ENCODE data around the gene CD86. TPM values are rescaled to one million over a fixed set of nuclear protein-coding genes. Genes with fewer than 3 reads are reported as not detected.
A peak's percentile ranks its signal among the peaks of the same experiment; 100 is the strongest.

The CD86 gene, protein sequence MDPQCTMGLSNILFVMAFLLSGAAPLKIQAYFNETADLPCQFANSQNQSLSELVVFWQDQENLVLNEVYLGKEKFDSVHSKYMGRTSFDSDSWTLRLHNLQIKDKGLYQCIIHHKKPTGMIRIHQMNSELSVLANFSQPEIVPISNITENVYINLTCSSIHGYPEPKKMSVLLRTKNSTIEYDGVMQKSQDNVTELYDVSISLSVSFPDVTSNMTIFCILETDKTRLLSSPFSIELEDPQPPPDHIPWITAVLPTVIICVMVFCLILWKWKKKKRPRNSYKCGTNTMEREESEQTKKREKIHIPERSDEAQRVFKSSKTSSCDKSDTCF
- 1 to 10 TPM in 3 of 4 donors, under 1 TPM in 1; 0.89 to 3.1 (median 2.2) TPM for polyA plus RNA-seq
- long read RNA-seq, donor 1, result 0 reads
- long read RNA-seq, donor 2, partial matches to known transcripts, result 0 of 2 reads
- long read RNA-seq, donor 2, other reads (novel, unspliced or antisense), result 0 of 2 reads
- long read RNA-seq, donor 3, partial matches to known transcripts, result 0 of 1 reads
- long read RNA-seq, donor 3, other reads (novel, unspliced or antisense), result 0 of 1 reads
- long read RNA-seq, donor 4, result 0 reads
- long read RNA-seq, donor 5, result 0 reads
- long read RNA-seq, donor 6, result 0 reads
- long read RNA-seq, donor 7, result 0 reads
- long read RNA-seq, donor 8, result 0 reads
- long read RNA-seq, donor 9, result 0 reads
- long read RNA-seq, donor 10, result 0 reads

DNA sequence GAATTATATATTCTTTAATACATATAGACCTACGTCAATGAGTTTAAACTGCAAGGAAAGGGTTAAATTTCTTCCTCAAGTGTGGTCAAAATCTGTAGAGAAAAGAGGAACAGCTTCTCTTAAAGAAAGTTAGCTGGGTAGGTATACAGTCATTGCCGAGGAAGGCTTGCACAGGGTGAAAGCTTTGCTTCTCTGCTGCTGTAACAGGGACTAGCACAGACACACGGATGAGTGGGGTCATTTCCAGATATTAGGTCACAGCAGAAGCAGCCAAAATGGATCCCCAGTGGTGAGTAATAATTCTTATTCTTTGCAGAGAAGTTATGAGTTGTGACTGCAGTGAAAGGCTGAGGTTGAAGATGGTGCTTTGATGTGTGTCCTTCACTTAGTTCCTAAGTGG is at the start of gene CD86:
Gene CD86, plus strand, starts transcription at position 148 of the 400 bp plus-strand sequence. Its CDS starts 128 bp downstream, at position 276.
- no peak for DNase-seq
- H3K27ac ChIP-seq (ENCODE audit: low read depth in 1 of 3, low read length in 2 of 3), result no peak within 1 kb of the TSS

DNA sequence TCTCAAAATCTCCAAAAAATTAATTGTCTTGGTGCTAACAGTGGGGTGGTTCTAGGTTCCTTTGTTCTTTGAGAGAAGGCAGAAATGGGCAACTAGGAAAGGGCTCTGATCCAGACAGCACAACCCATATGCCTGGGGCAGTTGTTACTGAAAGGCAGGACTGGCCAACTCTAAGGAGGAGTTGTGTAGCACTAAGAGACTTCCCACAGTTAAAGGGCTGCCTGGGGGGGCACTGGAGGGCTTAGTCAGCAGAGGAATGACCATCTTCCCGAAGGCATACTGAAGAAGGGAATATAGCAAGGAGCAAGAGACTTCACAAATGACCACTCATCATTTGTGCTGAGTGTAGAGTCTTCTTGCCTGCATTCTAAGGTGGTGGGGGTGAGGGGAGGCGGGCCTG is 48.9 kb upstream of the CD86 start:
- peaks cover 0 to 2% (median 0%) of the 10 kb centered on the region in 3 donors for H3K27me3 ChIP-seq (ENCODE audit: control insufficient read depth in 3 of 3, insufficient read depth in 3 of 3, low read length in 3 of 3)
- peaks cover 0 to 2% (median 0%) of the 10 kb centered on the region in 3 donors for H3K36me3 ChIP-seq (ENCODE audit: control insufficient read depth in 3 of 3, insufficient read depth in 2 of 3, low read depth in 1 of 3, low read length in 3 of 3)
- FAIRE-seq, result no peak
- DNase-seq, result no peak
- no peaks in the 10 kb centered on the region for H3K9me3 ChIP-seq (ENCODE audit: control insufficient read depth in 2 of 2, insufficient read depth in 1 of 2, low read depth in 1 of 2, low read length in 1 of 2)
- 83 to 91% (median 88%) methylated on average over 2 of the region's 2 CpGs for WGBS, 3 donors
- no peak overlapping the region for H3K27ac ChIP-seq (ENCODE audit: low read depth in 1 of 3, low read length in 2 of 3)
- H3K4me1 ChIP-seq (ENCODE audit: control insufficient read depth in 3 of 3, insufficient read depth in 2 of 3, low read depth in 1 of 3, low read length in 2 of 3), result peaks cover 0 to 8% (median 0%) of the 10 kb centered on the region in 3 donors
- H3K4me3 ChIP-seq (ENCODE audit: low read depth in 1 of 3, low read length in 3 of 3), result no peak overlapping the region

More for the DNA sequence above, at the start of gene CD86:
- H3K36me3 ChIP-seq (ENCODE audit: control insufficient read depth in 3 of 3, insufficient read depth in 2 of 3, low read depth in 1 of 3, low read length in 3 of 3), result no peaks in the 10 kb centered on the region
- 41 to 61% (median 42%) methylated on average over 3 of the region's 3 CpGs for WGBS, 3 donors
- no peak within 1 kb of the TSS for H3K4me3 ChIP-seq (ENCODE audit: low read depth in 1 of 3, low read length in 3 of 3)
- FAIRE-seq, result no peak
- peaks cover 0 to 3% (median 0%) of the 10 kb centered on the region in 3 donors for H3K27me3 ChIP-seq (ENCODE audit: control insufficient read depth in 3 of 3, insufficient read depth in 3 of 3, low read length in 3 of 3)
- H3K4me1 ChIP-seq (ENCODE audit: control insufficient read depth in 3 of 3, insufficient read depth in 2 of 3, low read depth in 1 of 3, low read length in 2 of 3), result no peaks in the 10 kb centered on the region
- no peaks in the 10 kb centered on the region for H3K9me3 ChIP-seq (ENCODE audit: control insufficient read depth in 2 of 2, insufficient read depth in 1 of 2, low read depth in 1 of 2, low read length in 1 of 2)

DNA sequence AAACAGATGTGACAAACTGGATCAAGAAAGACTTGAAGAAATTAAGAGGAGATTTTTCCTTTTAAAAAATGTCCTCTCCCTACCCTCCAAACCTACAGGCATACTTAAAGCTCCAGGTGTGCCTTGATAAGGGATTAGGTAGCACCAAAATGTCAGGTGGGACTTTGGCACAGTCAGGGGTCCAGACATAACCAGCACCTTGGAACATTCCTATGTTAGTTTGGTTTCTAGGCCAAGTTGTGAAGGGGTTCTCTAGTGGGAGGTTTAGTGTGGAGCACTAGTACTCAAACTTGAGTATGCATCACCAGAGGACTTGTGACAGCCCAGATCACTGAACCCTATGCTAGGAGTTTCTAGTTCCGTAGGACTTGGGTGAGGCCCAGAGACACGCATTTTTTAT is 47.0 kb upstream of the CD86 start:
- Histone ChIP-seq H3K27me3 (ENCODE audit: control insufficient read depth in 3 of 3, insufficient read depth in 3 of 3, low read length in 3 of 3) (no peaks in the 10 kb centered on the region), H3K4me3 (ENCODE audit: low read depth in 1 of 3, low read length in 3 of 3) (no peak overlapping the region), H3K9me3 (ENCODE audit: control insufficient read depth in 2 of 2, insufficient read depth in 1 of 2, low read depth in 1 of 2, low read length in 1 of 2) (no peaks in the 10 kb centered on the region), H3K27ac (ENCODE audit: low read depth in 1 of 3, low read length in 2 of 3) (no peak overlapping the region), H3K4me1 (ENCODE audit: control insufficient read depth in 3 of 3, insufficient read depth in 2 of 3, low read depth in 1 of 3, low read length in 2 of 3) (peaks cover 0 to 8% (median 0%) of the 10 kb centered on the region in 3 donors), H3K36me3 (ENCODE audit: control insufficient read depth in 3 of 3, insufficient read depth in 2 of 3, low read depth in 1 of 3, low read length in 3 of 3) (peaks cover 0 to 2% (median 0%) of the 10 kb centered on the region in 3 donors)
- 93 to 96% (median 95%) methylated on average over 2 of the region's 2 CpGs for WGBS, 3 donors
- DNase-seq, result no peak
- FAIRE-seq, result no peak

DNA sequence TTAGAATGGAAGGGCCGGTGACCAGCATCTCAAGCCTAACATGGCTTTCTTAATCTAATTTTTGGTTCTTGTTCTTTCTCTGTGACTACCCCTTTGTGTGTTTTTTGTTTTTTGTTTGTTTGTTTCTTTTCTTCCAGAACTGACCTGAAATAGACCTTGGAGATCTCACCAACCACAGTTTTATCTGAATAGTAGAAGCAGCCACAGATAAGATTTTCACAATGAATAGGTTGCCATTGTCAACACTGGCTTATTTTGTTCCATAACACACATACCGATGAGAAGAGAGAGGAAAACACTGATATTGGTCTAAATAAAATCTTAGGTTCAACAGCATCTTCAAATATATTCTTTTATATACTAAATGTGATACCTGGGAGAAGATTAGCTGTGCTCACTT is 44.7 kb upstream of the CD86 start:
- Histone ChIP-seq H3K36me3 (ENCODE audit: control insufficient read depth in 3 of 3, insufficient read depth in 2 of 3, low read depth in 1 of 3, low read length in 3 of 3) (peaks cover 0 to 2% (median 0%) of the 10 kb centered on the region in 3 donors), H3K4me3 (ENCODE audit: low read depth in 1 of 3, low read length in 3 of 3) (no peak overlapping the region), H3K4me1 (ENCODE audit: control insufficient read depth in 3 of 3, insufficient read depth in 2 of 3, low read depth in 1 of 3, low read length in 2 of 3) (no peaks in the 10 kb centered on the region), H3K27ac (ENCODE audit: low read depth in 1 of 3, low read length in 2 of 3) (no peak overlapping the region), H3K27me3 (ENCODE audit: control insufficient read depth in 3 of 3, insufficient read depth in 3 of 3, low read length in 3 of 3) (no peaks in the 10 kb centered on the region), H3K9me3 (ENCODE audit: control insufficient read depth in 2 of 2, insufficient read depth in 1 of 2, low read depth in 1 of 2, low read length in 1 of 2) (no peaks in the 10 kb centered on the region)
- no peak for DNase-seq
- FAIRE-seq, result no peak
- 68 to 78% (median 70%) methylated on average over 2 of the region's 2 CpGs for WGBS, 3 donors

DNA sequence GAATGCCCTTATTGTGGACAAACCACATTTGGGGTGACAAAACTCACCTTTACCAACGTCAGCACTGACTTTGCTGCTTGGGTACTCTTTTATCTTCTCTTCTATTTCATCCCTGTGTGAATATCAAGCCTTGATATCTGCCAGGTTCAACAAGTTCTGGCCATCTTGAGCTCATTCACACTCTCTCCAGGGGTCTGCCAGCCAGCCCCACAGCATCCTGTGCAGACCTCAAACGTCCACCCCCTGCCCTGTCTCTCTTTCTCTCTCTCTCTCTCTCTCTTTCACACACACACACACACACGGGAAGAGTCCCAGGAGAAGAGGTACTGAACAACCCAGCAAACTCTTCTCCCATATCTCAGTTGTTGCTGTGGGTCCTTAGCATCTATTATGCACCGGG is 43.8 kb upstream of the CD86 start:
- Histone ChIP-seq H3K27ac (ENCODE audit: low read depth in 1 of 3, low read length in 2 of 3) (no peak overlapping the region), H3K9me3 (ENCODE audit: control insufficient read depth in 2 of 2, insufficient read depth in 1 of 2, low read depth in 1 of 2, low read length in 1 of 2) (no peaks in the 10 kb centered on the region), H3K36me3 (ENCODE audit: control insufficient read depth in 3 of 3, insufficient read depth in 2 of 3, low read depth in 1 of 3, low read length in 3 of 3) (peaks cover 0 to 2% (median 0%) of the 10 kb centered on the region in 3 donors), H3K27me3 (ENCODE audit: control insufficient read depth in 3 of 3, insufficient read depth in 3 of 3, low read length in 3 of 3) (no peaks in the 10 kb centered on the region), H3K4me1 (ENCODE audit: control insufficient read depth in 3 of 3, insufficient read depth in 2 of 3, low read depth in 1 of 3, low read length in 2 of 3) (no peaks in the 10 kb centered on the region), H3K4me3 (ENCODE audit: low read depth in 1 of 3, low read length in 3 of 3) (no peak overlapping the region)
- no peak for DNase-seq
- 48 to 73% (median 69%) methylated on average over 4 of the region's 4 CpGs for WGBS, 3 donors
- no peak for FAIRE-seq

DNA sequence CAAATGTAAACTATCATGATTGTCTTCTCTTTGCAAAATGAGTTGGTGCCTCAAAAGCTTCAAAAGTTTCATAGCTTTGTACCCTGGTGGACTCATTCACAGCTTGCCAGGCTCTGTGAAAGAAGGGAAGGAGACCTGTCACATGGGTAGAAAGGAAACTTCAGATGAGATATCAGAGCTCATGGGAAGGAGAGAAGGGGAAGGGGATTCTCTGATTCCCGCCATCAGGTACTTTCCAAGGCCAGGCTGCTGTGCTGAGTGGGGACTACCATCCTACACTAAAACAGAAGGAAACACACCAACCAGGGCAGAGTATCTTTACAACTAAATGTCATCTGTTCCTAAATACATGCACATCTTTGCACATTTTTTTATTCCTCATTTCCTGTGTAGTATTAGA is 42.3 kb upstream of the CD86 start:
- H3K27me3 ChIP-seq (ENCODE audit: control insufficient read depth in 3 of 3, insufficient read depth in 3 of 3, low read length in 3 of 3), result no peaks in the 10 kb centered on the region
- WGBS, 3 donors, result 69 to 87% (median 74%) methylated on average over 1 of the region's 1 CpG
- H3K27ac ChIP-seq (ENCODE audit: low read depth in 1 of 3, low read length in 2 of 3), result no peak overlapping the region
- DNase-seq (no peak), FAIRE-seq (no peak)
- H3K4me3 ChIP-seq (ENCODE audit: low read depth in 1 of 3, low read length in 3 of 3), result no peak overlapping the region
- H3K9me3 ChIP-seq (ENCODE audit: control insufficient read depth in 2 of 2, insufficient read depth in 1 of 2, low read depth in 1 of 2, low read length in 1 of 2), result no peaks in the 10 kb centered on the region
- no peaks in the 10 kb centered on the region for H3K4me1 ChIP-seq (ENCODE audit: control insufficient read depth in 3 of 3, insufficient read depth in 2 of 3, low read depth in 1 of 3, low read length in 2 of 3)
- no peaks in the 10 kb centered on the region for H3K36me3 ChIP-seq (ENCODE audit: control insufficient read depth in 3 of 3, insufficient read depth in 2 of 3, low read depth in 1 of 3, low read length in 3 of 3)

DNA sequence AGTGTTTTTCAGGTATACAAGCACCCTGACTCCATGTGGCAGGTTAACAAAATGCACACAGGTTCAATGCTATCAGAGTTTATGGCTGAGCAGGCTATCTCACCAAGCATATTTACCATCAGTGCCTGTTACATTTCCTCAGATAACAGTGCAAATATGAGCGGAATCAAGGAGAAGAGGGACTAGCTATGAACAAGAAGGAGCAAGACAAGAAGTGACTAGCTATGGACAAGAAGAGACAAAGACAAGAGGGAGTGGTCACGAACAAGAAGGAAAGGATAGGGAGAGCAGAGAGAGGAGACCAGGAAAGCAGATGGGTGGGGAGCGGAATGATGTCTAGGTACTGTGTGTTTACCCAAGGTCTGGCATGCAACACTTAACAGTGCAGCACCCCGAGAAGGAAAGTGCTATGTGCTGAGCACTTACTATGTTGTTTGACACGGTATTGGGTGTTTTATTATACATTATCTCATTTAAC is 41.7 kb upstream of the CD86 start:
- Histone ChIP-seq H3K27me3 (ENCODE audit: control insufficient read depth in 3 of 3, insufficient read depth in 3 of 3, low read length in 3 of 3) (no peaks in the 10 kb centered on the region), H3K36me3 (ENCODE audit: control insufficient read depth in 3 of 3, insufficient read depth in 2 of 3, low read depth in 1 of 3, low read length in 3 of 3) (no peaks in the 10 kb centered on the region), H3K9me3 (ENCODE audit: control insufficient read depth in 2 of 2, insufficient read depth in 1 of 2, low read depth in 1 of 2, low read length in 1 of 2) (no peaks in the 10 kb centered on the region), H3K4me1 (ENCODE audit: control insufficient read depth in 3 of 3, insufficient read depth in 2 of 3, low read depth in 1 of 3, low read length in 2 of 3) (no peaks in the 10 kb centered on the region), H3K4me3 (ENCODE audit: low read depth in 1 of 3, low read length in 3 of 3) (no peak overlapping the region), H3K27ac (ENCODE audit: low read depth in 1 of 3, low read length in 2 of 3) (no peak overlapping the region)
- 22 to 54% (median 35%) methylated on average over 5 of the region's 5 CpGs for WGBS, 3 donors
- FAIRE-seq (no peak), DNase-seq (peak; percentile 48 to 51)

DNA sequence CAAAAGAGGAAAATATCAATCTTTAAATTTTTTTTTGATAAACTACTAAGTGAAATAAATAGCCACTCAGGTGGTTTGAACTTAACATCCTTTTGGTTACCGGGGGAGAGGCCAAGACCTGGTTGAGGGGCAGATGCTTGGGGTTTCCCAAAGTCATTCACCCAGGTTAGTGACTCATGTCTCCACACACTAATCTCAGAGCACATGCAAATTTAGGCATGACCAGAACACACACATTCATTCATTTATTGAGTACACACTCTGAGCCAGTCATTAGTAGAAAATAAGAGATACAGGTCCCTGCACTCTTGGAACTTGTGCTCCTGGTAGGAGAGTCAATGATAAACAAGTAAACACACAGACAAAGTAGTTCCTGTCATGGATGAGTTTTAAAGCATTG is 40.4 kb upstream of the CD86 start:
- no peak for DNase-seq
- H3K27ac ChIP-seq (ENCODE audit: low read depth in 1 of 3, low read length in 2 of 3), result no peak overlapping the region
- WGBS, 3 donors, result 72 to 87% (median 77%) methylated on average over 1 of the region's 1 CpG
- H3K27me3 ChIP-seq (ENCODE audit: control insufficient read depth in 3 of 3, insufficient read depth in 3 of 3, low read length in 3 of 3), result no peaks in the 10 kb centered on the region
- H3K9me3 ChIP-seq (ENCODE audit: control insufficient read depth in 2 of 2, insufficient read depth in 1 of 2, low read depth in 1 of 2, low read length in 1 of 2), result no peaks in the 10 kb centered on the region
- H3K36me3 ChIP-seq (ENCODE audit: control insufficient read depth in 3 of 3, insufficient read depth in 2 of 3, low read depth in 1 of 3, low read length in 3 of 3), result no peaks in the 10 kb centered on the region
- no peak for FAIRE-seq
- peaks cover 0 to 2% (median 0%) of the 10 kb centered on the region in 3 donors for H3K4me1 ChIP-seq (ENCODE audit: control insufficient read depth in 3 of 3, insufficient read depth in 2 of 3, low read depth in 1 of 3, low read length in 2 of 3)
- H3K4me3 ChIP-seq (ENCODE audit: low read depth in 1 of 3, low read length in 3 of 3), result no peak overlapping the region

Measured in small intestine (tissue), 16 donors.